HCT116 (cell line): ENCODE measurements around the gene RGS12. TPM values are rescaled to one million over a fixed set of nuclear protein-coding genes. Genes with fewer than 3 reads are reported as not detected.

Experiments used
- ATAC-seq: fragments of 200-7000 bp; cut with Tn5 transposase; 2 replicates; pipeline ENCODE4 v1.9.1; 2020; ENCODE audit warnings: mild to moderate bottlenecking, moderate library complexity
- BruUV-seq: library from RNA; stranded (reverse); fragments of 400-500 nt; replicated peaks from 2 replicates; lab custom pipeline; 2021; lab: Mats Ljungman, UMichigan
- CTCF ChIA-PET: fragments of 300-600 bp; sonication (Branson Sonifier 250); formaldehyde crosslinking; loops from one replicate; lab custom pipeline; 2021; ENCODE audit warnings: antibody characterized with exemption; lab: Charles Lee
- POLR2A ChIA-PET: fragments of 300-600, 350-600 bp; sonication (Branson Sonifier 250); formaldehyde crosslinking; loops from one replicate; lab custom pipeline; 2021; ENCODE audit warnings: antibody characterized with exemption; lab: Charles Lee
- RAD21 ChIA-PET, 2 experiments: fragments of 300-600 bp; sonication (Branson Sonifier 250); formaldehyde crosslinking; loops; one replicate each; lab custom pipeline; 2023; ENCODE audit warnings: low total read pairs in 2 of 2; ENCODE audit not compliant: uncharacterized antibody in 2 of 2, unreplicated experiment in 2 of 2, low non-redundant PET in 1 of 2; lab: Charles Lee
- DNase-seq: peaks from one replicate; pipeline ENCODE4 v3.0.0-alpha.2; 2010; ENCODE audit warnings: low read depth, low spot score
- H2AFZ ChIP-seq: fragments of 200-600 bp; shearing (Covaris generic), sonication (generic); 2 replicates; pipeline ENCODE4 v1.6.1; 2017; ENCODE audit warnings: low read depth, mixed run types, mixed read lengths, antibody characterized with exemption, low read length; ENCODE audit not compliant: poor library complexity, severe bottlenecking
- H3K27ac ChIP-seq: 2 replicates; pipeline ENCODE4 v1.5.1; 2012; ENCODE audit warnings: low read depth, low read length
- H3K27me3 ChIP-seq: fragments of 200-600 bp; sonication (generic); 2 replicates; pipeline ENCODE4 v1.6.1; 2016; ENCODE audit warnings: mixed run types, low read length, mixed read lengths; ENCODE audit not compliant: insufficient read depth
- H3K36me3 ChIP-seq, 2 experiments: fragments of 200-500 bp in 1 of 2; fragments of 200-600 bp in 1 of 2; sonication (Bioruptor generic) in 1 of 2; sonication (generic) in 1 of 2; 2 replicates each; pipeline versions ENCODE4 v1.5.1 to v1.6.1; 2014 to 2016; ENCODE audit warnings: low read length in 2 of 2, inconsistent platforms in 1 of 2, mixed read lengths in 1 of 2, mixed run types in 1 of 2; ENCODE audit not compliant: insufficient read depth in 2 of 2, control insufficient read depth in 1 of 2
- H3K4me1 ChIP-seq, 2 experiments: fragments of 200-600 bp in 1 of 2; sonication (generic) in 1 of 2; 2 replicates each; pipeline versions ENCODE4 v1.5.1 to v1.6.1; 2012 to 2017; ENCODE audit warnings: low read length in 2 of 2, inconsistent platforms in 1 of 2, mild to moderate bottlenecking in 1 of 2, mixed read lengths in 1 of 2, mixed run types in 1 of 2, moderate library complexity in 1 of 2; ENCODE audit not compliant: insufficient read depth in 2 of 2, control insufficient read depth in 1 of 2
- H3K4me2 ChIP-seq: fragments of 200-600 bp; sonication (generic); 2 replicates; pipeline ENCODE4 v1.6.1; 2017; ENCODE audit warnings: mixed run types, low read length, mixed read lengths
- H3K4me3 ChIP-seq, 2 experiments: fragments of 200-600 bp in 1 of 2; sonication (generic) in 1 of 2; replicated peaks in 1 of 2; 2 replicates each; pipeline ENCODE4 v1.5.1; 2011 to 2016; ENCODE audit warnings: low read length in 2 of 2, control low read depth in 1 of 2, low read depth in 1 of 2, mild to moderate bottlenecking in 1 of 2, mixed read lengths in 1 of 2, mixed run types in 1 of 2
- H3K79me2 ChIP-seq: fragments of 200-600 bp; sonication (generic); 2 replicates; pipeline ENCODE4 v1.6.1; 2017; ENCODE audit warnings: mild to moderate bottlenecking, mixed run types, low read length, moderate library complexity, mixed read lengths; ENCODE audit not compliant: insufficient read depth
- H3K9ac ChIP-seq: fragments of 200-600 bp; sonication (generic); 2 replicates; pipeline ENCODE4 v1.6.1; 2016; ENCODE audit warnings: low read length, mixed read lengths
- H3K9me2 ChIP-seq: fragments of 200-600 bp; sonication (generic), shearing (Covaris generic); 2 replicates; pipeline ENCODE4 v1.6.1; 2017; ENCODE audit warnings: mixed run types, mild to moderate bottlenecking, moderate library complexity; ENCODE audit not compliant: insufficient read depth
- H3K9me3 ChIP-seq, 2 experiments: fragments of 200-500 bp in 1 of 2; fragments of 200-600 bp in 1 of 2; sonication (Bioruptor generic) in 1 of 2; sonication (generic) in 1 of 2; 2 replicates each; pipeline ENCODE4 v1.6.1; 2014 to 2017; ENCODE audit warnings: low read length in 2 of 2, mixed read lengths in 2 of 2, inconsistent platforms in 1 of 2, low read depth in 1 of 2, mild to moderate bottlenecking in 1 of 2, mixed run types in 1 of 2, moderate library complexity in 1 of 2; ENCODE audit not compliant: control insufficient read depth in 1 of 2, insufficient read depth in 1 of 2
- H4K20me1 ChIP-seq: fragments of 200-600 bp; sonication (generic), shearing (Covaris generic); 2 replicates; pipeline ENCODE4 v1.6.1; 2017; ENCODE audit warnings: mixed run types, mild to moderate bottlenecking, moderate library complexity; ENCODE audit not compliant: insufficient read depth
- ATF3 ChIP-seq: IDR thresholded peaks from 2 replicates; pipeline ENCODE4 v1.6.1; 2012
- CEBPB ChIP-seq: IDR thresholded peaks from 2 replicates; pipeline ENCODE4 v1.6.1; 2012; ENCODE audit warnings: low read depth
- CTCF ChIP-seq, 3 experiments: fragments of 200-600 bp in 1 of 3; sonication (generic) in 1 of 3; IDR thresholded peaks in 2 of 3; conservative IDR thresholded peaks in 1 of 3; 2 replicates each; pipeline ENCODE4 v1.5.1; 2012 to 2017; ENCODE audit warnings: low read depth in 2 of 3, low read length in 2 of 3, antibody characterized with exemption in 1 of 3, borderline replicate concordance in 1 of 3, control low read depth in 1 of 3, mild to moderate bottlenecking in 1 of 3, mixed read lengths in 1 of 3, mixed run types in 1 of 3, moderate library complexity in 1 of 3; ENCODE audit not compliant: insufficient read depth in 1 of 3
- EGR1 ChIP-seq: IDR thresholded peaks from 2 replicates; pipeline ENCODE4 v1.6.1; 2012; ENCODE audit warnings: low read depth
- EZH2 ChIP-seq: fragments of 200-600 bp; sonication (generic); IDR thresholded peaks from 2 replicates; pipeline ENCODE4 v1.6.1; 2017; ENCODE audit warnings: antibody characterized with exemption, mixed run types
- EZH2phosphoT487 ChIP-seq: fragments of 200-600 bp; IDR thresholded peaks from 2 replicates; pipeline ENCODE4 v1.6.1; 2018; ENCODE audit warnings: antibody characterized with exemption, borderline replicate concordance
- FOSL1 ChIP-seq: IDR thresholded peaks from 2 replicates; pipeline ENCODE4 v1.6.1; 2012; ENCODE audit warnings: low read depth
- JUND ChIP-seq: IDR thresholded peaks from 2 replicates; pipeline ENCODE4 v1.6.1; 2012
- MAX ChIP-seq: IDR thresholded peaks from 2 replicates; pipeline ENCODE4 v1.6.1; 2012
- POLR2A ChIP-seq: IDR thresholded peaks from 2 replicates; pipeline ENCODE4 v1.7.0; 2011; ENCODE audit warnings: borderline replicate concordance; ENCODE audit not compliant: insufficient read depth, insufficient read length; ENCODE audit errors: extremely low read depth
- POLR2AphosphoS5 ChIP-seq: IDR thresholded peaks from 2 replicates; pipeline ENCODE4 v1.6.1; 2011; ENCODE audit warnings: mild to moderate bottlenecking, low read depth, low read length, moderate library complexity
- RAD21 ChIP-seq: IDR thresholded peaks from 2 replicates; pipeline ENCODE4 v1.6.1; 2012; ENCODE audit warnings: low read depth, mild to moderate bottlenecking
- SIN3A ChIP-seq: IDR thresholded peaks from 2 replicates; pipeline ENCODE4 v1.6.1; 2012; ENCODE audit warnings: low read depth
- SP1 ChIP-seq: IDR thresholded peaks from 2 replicates; pipeline ENCODE4 v1.6.1; 2012; ENCODE audit warnings: low read depth
- SRF ChIP-seq: IDR thresholded peaks from 2 replicates; pipeline ENCODE4 v1.6.1; 2012; ENCODE audit warnings: low read depth
- TCF7L2 ChIP-seq: IDR thresholded peaks from 2 replicates; pipeline ENCODE4 v1.7.0; 2011; ENCODE audit warnings: borderline replicate concordance, inconsistent platforms; ENCODE audit not compliant: insufficient read depth, insufficient read length; ENCODE audit errors: extremely low read depth
- ZBTB33 ChIP-seq: IDR thresholded peaks from 2 replicates; pipeline ENCODE4 v1.6.1; 2011; ENCODE audit warnings: mild to moderate bottlenecking, low read length, moderate library complexity; ENCODE audit not compliant: insufficient replicate concordance; ENCODE audit errors: extremely low read depth
- ZFX ChIP-seq: fragments of 450-650 bp; IDR thresholded peaks from 2 replicates; pipeline ENCODE4 v1.6.1; 2017
- ZNF274 ChIP-seq: fragments of 200-500 bp; sonication (Bioruptor generic); IDR thresholded peaks from 2 replicates; pipeline ENCODE4 v1.6.1; 2014; ENCODE audit warnings: mild to moderate bottlenecking, low read depth, low read length, inconsistent platforms
- intact Hi-C: fragments of 100-400 bp; cut with micrococcal nuclease; formaldehyde crosslinking; loops from 2 replicates; pipeline ENCODE4 v1.10.0; 2022
- total RNA-seq: library from RNA; stranded (reverse); gene quantifications from one replicate; pipeline ENCODE4 v1.2.1, GENCODE V29; 2021; ENCODE audit not compliant: unreplicated experiment

RGS12 gene
- total RNA-seq, 1 experiment from 2014 or later, result 22.2 TPM

GRCh38 chr4:3244747-3245146 is 48.1 kb upstream of the RGS12 start (continued):
- TF ChIP-seq ZBTB33, result no peak
- no peak for TF ChIP-seq EZH2
- no peak for TF ChIP-seq ZFX
- TF ChIP-seq POLR2AphosphoS5, result no peak
- TF ChIP-seq SP1, result no peak
- TF ChIP-seq EGR1, result no peak
- TF ChIP-seq JUND, result no peak
- TF ChIP-seq CEBPB, result no peak
- no peak for TF ChIP-seq SRF
- TF ChIP-seq FOSL1, result no peak
- TF ChIP-seq RAD21, result no peak

GRCh38 chr4:3245676-3246075 is 47.1 kb upstream of the RGS12 start:
- ChIA-PET RAD21 (no interaction called here), CTCF (no interaction called here), POLR2A (no interaction called here)
- H3K9me3 ChIP-seq, result no peaks in the 10 kb centered on the region
- no peak overlapping the region for H3K4me3 ChIP-seq
- H3K9ac ChIP-seq, result no peak overlapping the region
- DNase-seq (no peak), ATAC-seq (no peak)
- H3K79me2 ChIP-seq, result no peaks in the 10 kb centered on the region
- H3K4me2 ChIP-seq, result no peak overlapping the region
- no peaks in the 10 kb centered on the region for H4K20me1 ChIP-seq
- no TSS peak for BruUV-seq
- H3K9me2 ChIP-seq, result no peaks in the 10 kb centered on the region
- no peak overlapping the region for H3K27ac ChIP-seq
- H3K4me1 ChIP-seq, result no peaks in the 10 kb centered on the region
- no peaks in the 10 kb centered on the region for H3K36me3 ChIP-seq
- H2AFZ ChIP-seq, result no peak overlapping the region
- intact Hi-C loops, result no loop called here
- H3K27me3 ChIP-seq, result no peaks in the 10 kb centered on the region
- TF ChIP-seq ATF3 (no peak), EZH2phosphoT487 (no peak), MAX (no peak), CEBPB (no peak), FOSL1 (no peak), POLR2AphosphoS5 (no peak), ZNF274 (no peak), ZBTB33 (no peak), POLR2A (no peak), RAD21 (no peak), SIN3A (no peak), CTCF (IDR thresholded peaks at IDR 0.05 in 2 of 3, conservative IDR thresholded peaks at IDR 0.05 in 1 of 3; ENCODE audit: borderline replicate concordance in 1 of 3, insufficient read depth in 1 of 3, low read depth in 2 of 3, low read length in 2 of 3) (no peak), TCF7L2 (no peak), EGR1 (no peak), SP1 (no peak), JUND (no peak), ZFX (no peak)
